Loucy (cell line): ENCODE results near the gene UTY.

Experiments used
- EZH2phosphoT487 ChIP-seq: fragments of 200-600 bp; IDR thresholded peaks from 2 replicates; pipeline ENCODE4 v1.6.1; 2018; ENCODE audit warnings: antibody characterized with exemption, mild to moderate bottlenecking, moderate library complexity, borderline replicate concordance
- TF ChIP-seq, protein P1 (sequence below): fragments of 200-600 bp; sonication (generic); conservative IDR thresholded peaks from 2 replicates; pipeline ENCODE4 v1.5.1; 2014; ENCODE audit warnings: mild to moderate bottlenecking, antibody characterized with exemption, low read length

DNA sequence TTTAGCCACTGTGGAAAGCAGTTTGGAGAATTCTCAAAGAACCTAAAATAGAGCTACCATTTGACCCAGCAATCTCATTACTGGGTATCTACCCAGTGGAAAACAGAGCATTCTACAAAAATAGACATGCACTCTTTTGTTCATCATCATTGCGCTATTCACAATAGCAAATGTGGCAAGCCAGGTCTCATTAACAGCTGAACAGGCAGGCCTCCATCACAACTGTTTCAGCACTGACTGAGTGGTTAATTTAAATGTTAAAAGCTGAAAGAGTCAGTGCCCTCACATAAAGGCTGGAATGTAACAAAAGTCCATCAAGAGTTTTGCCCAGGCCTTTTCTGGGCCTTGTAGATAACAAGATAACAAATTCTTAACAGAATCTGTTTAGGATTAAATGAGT lies 166.9 kb downstream of the UTY start:
- TF ChIP-seq, protein P1, sequence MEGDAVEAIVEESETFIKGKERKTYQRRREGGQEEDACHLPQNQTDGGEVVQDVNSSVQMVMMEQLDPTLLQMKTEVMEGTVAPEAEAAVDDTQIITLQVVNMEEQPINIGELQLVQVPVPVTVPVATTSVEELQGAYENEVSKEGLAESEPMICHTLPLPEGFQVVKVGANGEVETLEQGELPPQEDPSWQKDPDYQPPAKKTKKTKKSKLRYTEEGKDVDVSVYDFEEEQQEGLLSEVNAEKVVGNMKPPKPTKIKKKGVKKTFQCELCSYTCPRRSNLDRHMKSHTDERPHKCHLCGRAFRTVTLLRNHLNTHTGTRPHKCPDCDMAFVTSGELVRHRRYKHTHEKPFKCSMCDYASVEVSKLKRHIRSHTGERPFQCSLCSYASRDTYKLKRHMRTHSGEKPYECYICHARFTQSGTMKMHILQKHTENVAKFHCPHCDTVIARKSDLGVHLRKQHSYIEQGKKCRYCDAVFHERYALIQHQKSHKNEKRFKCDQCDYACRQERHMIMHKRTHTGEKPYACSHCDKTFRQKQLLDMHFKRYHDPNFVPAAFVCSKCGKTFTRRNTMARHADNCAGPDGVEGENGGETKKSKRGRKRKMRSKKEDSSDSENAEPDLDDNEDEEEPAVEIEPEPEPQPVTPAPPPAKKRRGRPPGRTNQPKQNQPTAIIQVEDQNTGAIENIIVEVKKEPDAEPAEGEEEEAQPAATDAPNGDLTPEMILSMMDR, result no peak
- no peak for TF ChIP-seq EZH2phosphoT487
